Lower leg skin (tissue), 3 donors: ENCODE results near the gene IRGQ.

Experiments used
- POLR2A ChIP-seq, 2 donors: fragments of 450-650 bp; IDR thresholded peaks; one replicate each; pipeline ENCODE4 v1.6.1; 2016 to 2017; ENCODE audit warnings: antibody characterized with exemption in 2 of 2, mild to moderate bottlenecking in 1 of 2, moderate library complexity in 1 of 2
- TF ChIP-seq, protein P1 (sequence below), 3 donors: fragments of 450-650 bp; IDR thresholded peaks; one replicate each; pipeline ENCODE4 v1.5.1; 2016; ENCODE audit warnings: antibody characterized with exemption in 3 of 3, mild to moderate bottlenecking in 3 of 3, moderate library complexity in 2 of 3

DNA sequence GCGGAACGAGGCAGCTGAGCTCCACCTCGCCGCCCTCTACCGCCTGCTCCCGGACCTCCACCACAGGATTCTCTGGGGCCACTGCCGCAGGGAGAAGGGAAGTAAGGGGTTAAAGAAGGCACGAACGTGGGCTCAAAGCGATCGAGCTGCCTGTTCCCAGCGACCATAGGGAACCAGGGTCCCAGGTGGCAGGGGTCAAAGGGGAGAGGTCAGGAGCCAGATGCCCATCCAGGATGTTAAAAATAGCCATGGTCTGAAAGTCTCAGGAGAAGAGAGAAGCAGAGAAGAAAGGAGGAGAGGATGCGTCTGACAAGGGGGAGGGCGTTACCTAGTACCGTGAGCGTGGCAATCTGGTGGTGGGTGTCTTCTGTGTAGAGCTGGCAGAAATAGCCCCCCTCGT lies 30.9 kb upstream of the IRGQ start:
- TF ChIP-seq, protein P1, sequence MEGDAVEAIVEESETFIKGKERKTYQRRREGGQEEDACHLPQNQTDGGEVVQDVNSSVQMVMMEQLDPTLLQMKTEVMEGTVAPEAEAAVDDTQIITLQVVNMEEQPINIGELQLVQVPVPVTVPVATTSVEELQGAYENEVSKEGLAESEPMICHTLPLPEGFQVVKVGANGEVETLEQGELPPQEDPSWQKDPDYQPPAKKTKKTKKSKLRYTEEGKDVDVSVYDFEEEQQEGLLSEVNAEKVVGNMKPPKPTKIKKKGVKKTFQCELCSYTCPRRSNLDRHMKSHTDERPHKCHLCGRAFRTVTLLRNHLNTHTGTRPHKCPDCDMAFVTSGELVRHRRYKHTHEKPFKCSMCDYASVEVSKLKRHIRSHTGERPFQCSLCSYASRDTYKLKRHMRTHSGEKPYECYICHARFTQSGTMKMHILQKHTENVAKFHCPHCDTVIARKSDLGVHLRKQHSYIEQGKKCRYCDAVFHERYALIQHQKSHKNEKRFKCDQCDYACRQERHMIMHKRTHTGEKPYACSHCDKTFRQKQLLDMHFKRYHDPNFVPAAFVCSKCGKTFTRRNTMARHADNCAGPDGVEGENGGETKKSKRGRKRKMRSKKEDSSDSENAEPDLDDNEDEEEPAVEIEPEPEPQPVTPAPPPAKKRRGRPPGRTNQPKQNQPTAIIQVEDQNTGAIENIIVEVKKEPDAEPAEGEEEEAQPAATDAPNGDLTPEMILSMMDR (IDR thresholded peaks at IDR 0.05) = no peak
- no peak for TF ChIP-seq POLR2A (IDR thresholded peaks at IDR 0.05)
